ENCODE measurements around the gene KCNJ1. TPM values are rescaled to one million over a fixed set of nuclear protein-coding genes. Genes with fewer than 3 reads are reported as not detected.

KCNJ1 gene
- total and polyA plus RNA-seq, 2 donors (not counting 1 experiment from before 2014, with no cell fraction given), result not detected

DNA sequence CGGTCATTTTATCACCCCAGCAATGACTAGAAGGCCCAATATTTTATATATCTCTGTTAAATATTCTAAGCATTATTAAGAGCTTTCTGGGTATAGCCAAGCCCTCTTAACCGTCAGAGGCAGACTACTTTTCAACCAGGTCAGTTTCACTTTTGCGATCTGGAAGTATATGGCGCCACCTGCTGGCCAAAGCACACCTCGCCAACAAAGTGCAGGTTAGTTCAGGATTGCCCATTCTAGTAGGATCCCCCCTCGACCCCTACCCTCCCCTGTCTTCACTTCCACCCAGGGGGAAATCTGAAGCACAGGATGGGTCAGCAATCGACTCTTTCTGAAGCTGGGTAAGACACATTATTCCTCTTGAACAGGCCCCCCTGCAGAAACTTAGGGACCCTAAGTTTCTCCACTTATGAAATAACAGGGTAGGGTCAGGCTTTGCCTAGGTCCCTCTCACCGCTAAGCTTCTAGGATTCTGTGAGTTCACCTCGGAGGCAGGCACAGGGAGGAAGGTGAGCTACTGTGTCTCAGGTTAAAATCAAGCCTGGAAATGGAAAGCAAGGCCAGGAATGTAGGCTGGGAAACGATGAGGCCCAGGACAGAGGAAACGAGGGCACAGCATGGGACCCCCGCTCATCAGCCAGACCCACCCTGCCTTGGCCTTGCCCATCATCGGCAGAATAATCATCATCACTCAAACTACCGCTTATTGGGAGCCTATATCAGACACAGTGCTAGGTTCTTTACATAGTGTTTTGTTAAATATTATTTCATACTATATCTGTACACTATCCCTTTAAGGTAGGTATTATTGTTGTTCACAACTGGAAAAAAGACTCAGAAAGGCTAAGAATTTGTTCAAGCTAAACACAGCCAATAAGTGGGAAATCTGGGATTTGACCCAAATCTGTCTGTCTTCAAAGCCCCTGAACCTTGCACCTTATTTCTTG, 35.6 kb downstream of the KCNJ1 start:
- H3K9ac ChIP-seq (ENCODE audit: insufficient read depth, low read length), result no peak overlapping the region
- DNase-seq (ENCODE audit: low read depth in 2 of 2), result peak; percentile 68 to 87
- TF ChIP-seq, protein P1, sequence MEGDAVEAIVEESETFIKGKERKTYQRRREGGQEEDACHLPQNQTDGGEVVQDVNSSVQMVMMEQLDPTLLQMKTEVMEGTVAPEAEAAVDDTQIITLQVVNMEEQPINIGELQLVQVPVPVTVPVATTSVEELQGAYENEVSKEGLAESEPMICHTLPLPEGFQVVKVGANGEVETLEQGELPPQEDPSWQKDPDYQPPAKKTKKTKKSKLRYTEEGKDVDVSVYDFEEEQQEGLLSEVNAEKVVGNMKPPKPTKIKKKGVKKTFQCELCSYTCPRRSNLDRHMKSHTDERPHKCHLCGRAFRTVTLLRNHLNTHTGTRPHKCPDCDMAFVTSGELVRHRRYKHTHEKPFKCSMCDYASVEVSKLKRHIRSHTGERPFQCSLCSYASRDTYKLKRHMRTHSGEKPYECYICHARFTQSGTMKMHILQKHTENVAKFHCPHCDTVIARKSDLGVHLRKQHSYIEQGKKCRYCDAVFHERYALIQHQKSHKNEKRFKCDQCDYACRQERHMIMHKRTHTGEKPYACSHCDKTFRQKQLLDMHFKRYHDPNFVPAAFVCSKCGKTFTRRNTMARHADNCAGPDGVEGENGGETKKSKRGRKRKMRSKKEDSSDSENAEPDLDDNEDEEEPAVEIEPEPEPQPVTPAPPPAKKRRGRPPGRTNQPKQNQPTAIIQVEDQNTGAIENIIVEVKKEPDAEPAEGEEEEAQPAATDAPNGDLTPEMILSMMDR (conservative IDR thresholded peaks at IDR 0.05 in 1 of 2, IDR thresholded peaks at IDR 0.05 in 1 of 2; ENCODE audit: low read depth in 1 of 2, low read length in 2 of 2), result peak; percentile 85 to 87
- no peak for TF ChIP-seq EZH2 (IDR thresholded peaks at IDR 0.05; ENCODE audit: low read length, missing control alignments)
- no peak overlapping the region for H2AFZ ChIP-seq (ENCODE audit: low read length)
- no peaks in the 10 kb centered on the region for H3K27me3 ChIP-seq (ENCODE audit: control insufficient read depth, insufficient read depth, low read length)
- no peaks in the 10 kb centered on the region for H3K36me3 ChIP-seq (ENCODE audit: control insufficient read depth, insufficient read depth, low read length)
- no peaks in the 10 kb centered on the region for H3K9me3 ChIP-seq (ENCODE audit: control insufficient read depth, insufficient read depth, low read depth, low read length)
- no peaks in the 10 kb centered on the region for H4K20me1 ChIP-seq (ENCODE audit: control insufficient read depth, extremely low read depth, insufficient read depth, low read length)
- no peaks in the 10 kb centered on the region for H3K79me2 ChIP-seq (ENCODE audit: control insufficient read depth, insufficient read depth, low read length)
- no peak overlapping the region for H3K4me3 ChIP-seq (replicated peaks in 1 of 4; ENCODE audit: control extremely low read depth in 1 of 4, insufficient read depth in 1 of 4, low read depth in 3 of 4, low read length in 4 of 4)
- peak overlapping the region; percentile 64 for H3K4me2 ChIP-seq (ENCODE audit: extremely low read depth, insufficient read depth, low read length)
- no peaks in the 10 kb centered on the region for H3K4me1 ChIP-seq (ENCODE audit: control insufficient read depth, extremely low read depth, insufficient read depth, low read length)
- H3K27ac ChIP-seq (ENCODE audit: insufficient read depth, low read length), result no peak overlapping the region

DNA sequence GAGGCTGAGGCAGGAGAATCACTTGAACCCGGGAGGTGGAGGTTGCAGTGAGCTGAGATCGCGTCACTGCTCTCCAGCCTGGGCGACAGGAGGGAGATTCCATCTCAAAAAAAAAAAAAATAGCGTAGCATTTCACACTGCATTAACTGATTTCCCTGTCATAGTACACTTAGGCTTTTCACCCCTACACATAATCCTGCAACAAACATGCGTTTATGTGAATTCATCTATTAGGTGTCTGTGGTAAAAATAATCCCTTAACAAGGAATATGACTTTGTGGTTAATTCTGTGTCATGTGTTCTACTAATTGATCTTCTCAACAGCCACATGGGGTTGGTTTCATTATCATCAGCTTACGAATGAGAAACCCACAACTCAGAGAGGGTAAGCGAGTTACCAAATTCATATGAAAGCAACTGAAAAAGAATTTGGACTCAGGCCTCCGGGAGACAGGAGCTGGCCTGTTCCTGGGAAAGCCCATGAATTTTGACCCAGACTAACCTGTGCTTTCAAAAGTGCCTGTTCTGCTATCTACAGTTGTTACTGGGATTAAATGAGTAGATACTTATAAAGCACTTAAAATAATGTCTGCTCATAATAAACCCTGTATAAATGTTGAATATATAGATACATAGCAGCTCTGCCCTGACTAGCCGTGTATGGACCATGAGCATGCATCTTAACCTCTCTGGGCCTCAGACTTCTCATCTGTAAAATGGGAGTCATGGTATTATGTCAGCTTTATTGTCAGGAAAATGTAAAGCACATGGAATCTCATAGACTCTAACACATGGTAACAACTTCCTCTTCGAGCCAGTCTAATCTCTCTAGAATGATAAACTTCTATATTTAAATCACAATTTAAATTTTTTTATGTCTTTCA, 36.6 kb downstream of the KCNJ1 start:
- H3K4me2 ChIP-seq (ENCODE audit: extremely low read depth, insufficient read depth, low read length), result peak overlapping the region; percentile 64
- H2AFZ ChIP-seq (ENCODE audit: low read length), result no peak overlapping the region
- no peak for TF ChIP-seq EZH2 (IDR thresholded peaks at IDR 0.05; ENCODE audit: low read length, missing control alignments)
- TF ChIP-seq, protein P1 (conservative IDR thresholded peaks at IDR 0.05 in 1 of 2, IDR thresholded peaks at IDR 0.05 in 1 of 2; ENCODE audit: low read depth in 1 of 2, low read length in 2 of 2), result no peak
- H3K36me3 ChIP-seq (ENCODE audit: control insufficient read depth, insufficient read depth, low read length), result no peaks in the 10 kb centered on the region
- no peak overlapping the region for H3K27ac ChIP-seq (ENCODE audit: insufficient read depth, low read length)
- H3K4me3 ChIP-seq (replicated peaks in 1 of 4; ENCODE audit: control extremely low read depth in 1 of 4, insufficient read depth in 1 of 4, low read depth in 3 of 4, low read length in 4 of 4), result no peak overlapping the region
- H4K20me1 ChIP-seq (ENCODE audit: control insufficient read depth, extremely low read depth, insufficient read depth, low read length), result no peaks in the 10 kb centered on the region
- no peak for DNase-seq (ENCODE audit: low read depth in 2 of 2)
- H3K9me3 ChIP-seq (ENCODE audit: control insufficient read depth, insufficient read depth, low read depth, low read length), result no peaks in the 10 kb centered on the region
- H3K27me3 ChIP-seq (ENCODE audit: control insufficient read depth, insufficient read depth, low read length), result no peaks in the 10 kb centered on the region
- H3K4me1 ChIP-seq (ENCODE audit: control insufficient read depth, extremely low read depth, insufficient read depth, low read length), result no peaks in the 10 kb centered on the region
- H3K9ac ChIP-seq (ENCODE audit: insufficient read depth, low read length), result no peak overlapping the region
- H3K79me2 ChIP-seq (ENCODE audit: control insufficient read depth, insufficient read depth, low read length), result no peaks in the 10 kb centered on the region

DNA sequence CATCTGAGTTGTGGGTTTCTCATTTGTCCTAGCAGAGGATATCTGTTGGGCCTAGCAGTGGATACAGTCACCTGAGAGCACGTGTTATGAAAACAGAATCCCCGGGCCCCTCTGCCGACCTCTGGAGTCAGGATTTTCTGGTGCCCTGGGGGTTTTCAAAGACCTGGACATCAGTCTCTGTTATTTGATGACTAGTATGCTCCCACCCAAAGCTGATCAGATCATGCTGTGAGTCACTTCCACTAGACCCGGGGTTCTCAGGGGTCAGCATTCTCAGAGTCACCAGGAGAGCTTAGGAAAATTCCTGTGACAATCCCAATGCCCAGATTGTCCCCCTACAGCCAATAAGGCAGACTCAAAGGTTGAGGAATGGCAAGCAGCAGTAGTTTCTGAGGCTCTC, 38.7 kb downstream of the KCNJ1 start:
- Histone ChIP-seq H3K9me3 (ENCODE audit: control insufficient read depth, insufficient read depth, low read depth, low read length) (no peaks in the 10 kb centered on the region), H2AFZ (ENCODE audit: low read length) (no peak overlapping the region), H3K9ac (ENCODE audit: insufficient read depth, low read length) (no peak overlapping the region), H4K20me1 (ENCODE audit: control insufficient read depth, extremely low read depth, insufficient read depth, low read length) (no peaks in the 10 kb centered on the region), H3K4me3 (replicated peaks in 1 of 4; ENCODE audit: control extremely low read depth in 1 of 4, insufficient read depth in 1 of 4, low read depth in 3 of 4, low read length in 4 of 4) (no peak overlapping the region), H3K4me1 (ENCODE audit: control insufficient read depth, extremely low read depth, insufficient read depth, low read length) (no peaks in the 10 kb centered on the region), H3K27ac (ENCODE audit: insufficient read depth, low read length) (no peak overlapping the region), H3K36me3 (ENCODE audit: control insufficient read depth, insufficient read depth, low read length) (no peaks in the 10 kb centered on the region), H3K79me2 (ENCODE audit: control insufficient read depth, insufficient read depth, low read length) (no peaks in the 10 kb centered on the region), H3K4me2 (ENCODE audit: extremely low read depth, insufficient read depth, low read length) (no peak overlapping the region), H3K27me3 (ENCODE audit: control insufficient read depth, insufficient read depth, low read length) (no peaks in the 10 kb centered on the region)
- TF ChIP-seq EZH2 (IDR thresholded peaks at IDR 0.05; ENCODE audit: low read length, missing control alignments), result no peak
- TF ChIP-seq, protein P1 (conservative IDR thresholded peaks at IDR 0.05 in 1 of 2, IDR thresholded peaks at IDR 0.05 in 1 of 2; ENCODE audit: low read depth in 1 of 2, low read length in 2 of 2), result no peak
- DNase-seq (ENCODE audit: low read depth in 2 of 2), result no peak
